Measurements from ENCODE around the gene ERCC6.

The ERCC6 gene

GRCh38 chr10:49541762-49542161 is 2.8 kb upstream of the ERCC6 start:
- no peaks in the 10 kb centered on the region for H3K9me2 ChIP-seq (replicated peaks; ENCODE audit: control insufficient read depth, low read length)
- TF ChIP-seq EZH2phosphoT487 (IDR thresholded peaks at IDR 0.05; ENCODE audit: borderline replicate concordance, low read length) (no peak), CTCF (IDR thresholded peaks at IDR 0.05; ENCODE audit: low read depth, low read length, poor library complexity, severe bottlenecking) (no peak)
- H3F3A ChIP-seq (ENCODE audit: control insufficient read depth, insufficient read depth): 0 out of 2 replicates have a peak, but pooled peaks cover 2% of the 10 kb centered on the region
- no peak overlapping the region for H3K27ac ChIP-seq (ENCODE audit: low read depth, low read length)
- H3K36me3 ChIP-seq (ENCODE audit: control insufficient read depth, low read length): no peaks in the 10 kb centered on the region
- H3K4me2 ChIP-seq (ENCODE audit: low read length): no peak overlapping the region
- H3K9me3 ChIP-seq (ENCODE audit: control insufficient read depth, insufficient read depth, low read length): no peaks in the 10 kb centered on the region; the same call in none of the 2 replicates
- peaks cover 3% of the 10 kb centered on the region; the same call in 1 of the 2 replicates for H4K20me1 ChIP-seq (ENCODE audit: control insufficient read depth, insufficient read depth, low read depth, low read length)
- H3K4me3 ChIP-seq (ENCODE audit: low read length): no peak overlapping the region
- peaks cover 13% of the 10 kb centered on the region for H3K79me2 ChIP-seq (ENCODE audit: control insufficient read depth, low read length)
- H3K4me1 ChIP-seq (ENCODE audit: control insufficient read depth, low read length): peaks cover 28% of the 10 kb centered on the region
- H3K27me3 ChIP-seq (ENCODE audit: control insufficient read depth, low read length): no peaks in the 10 kb centered on the region

- Histone ChIP-seq H3K4me1 (ENCODE audit: control insufficient read depth, low read length) (peaks cover 35% of the 10 kb centered on the region), H3K36me3 (ENCODE audit: control insufficient read depth, low read length) (no peaks in the 10 kb centered on the region), H4K20me1 (ENCODE audit: control insufficient read depth, insufficient read depth, low read depth, low read length) (peaks cover 3% of the 10 kb centered on the region; the same call in 1 of the 2 replicates), H3K9me3 (ENCODE audit: control insufficient read depth, insufficient read depth, low read length) (no peaks in the 10 kb centered on the region; the same call in none of the 2 replicates), H3K4me2 (ENCODE audit: low read length) (peak overlapping the region; percentile 100), H3K4me3 (ENCODE audit: low read length) (peak overlapping the region; percentile 89), H3K79me2 (ENCODE audit: control insufficient read depth, low read length) (peaks cover 21% of the 10 kb centered on the region), H3F3A (ENCODE audit: control insufficient read depth, insufficient read depth) (peaks cover 6% of the 10 kb centered on the region; the same call in 1 of the 2 replicates), H3K27me3 (ENCODE audit: control insufficient read depth, low read length) (no peaks in the 10 kb centered on the region), H3K9me2 (replicated peaks; ENCODE audit: control insufficient read depth, low read length) (no peaks in the 10 kb centered on the region), H3K27ac (ENCODE audit: low read depth, low read length) (no peak overlapping the region)
- TF ChIP-seq CTCF (IDR thresholded peaks at IDR 0.05; ENCODE audit: low read depth, low read length, poor library complexity, severe bottlenecking) (no peak), EZH2phosphoT487 (IDR thresholded peaks at IDR 0.05; ENCODE audit: borderline replicate concordance, low read length) (no peak)
Measured at GRCh38 chr10:49540056-49540797, 1.3 kb upstream of the ERCC6 start.

- TF ChIP-seq CTCF (IDR thresholded peaks at IDR 0.05; ENCODE audit: low read depth, low read length, poor library complexity, severe bottlenecking) (no peak), EZH2phosphoT487 (IDR thresholded peaks at IDR 0.05; ENCODE audit: borderline replicate concordance, low read length) (no peak)
- Histone ChIP-seq H3K79me2 (ENCODE audit: control insufficient read depth, low read length) (peaks cover 30% of the 10 kb centered on the region), H3K36me3 (ENCODE audit: control insufficient read depth, low read length) (no peaks in the 10 kb centered on the region; the same call in 1 of the 2 replicates), H3K4me3 (ENCODE audit: low read length) (peak overlapping the region; percentile 89), H4K20me1 (ENCODE audit: control insufficient read depth, insufficient read depth, low read depth, low read length) (peaks cover 3% of the 10 kb centered on the region; the same call in 1 of the 2 replicates), H3K4me1 (ENCODE audit: control insufficient read depth, low read length) (peaks cover 43% of the 10 kb centered on the region), H3F3A (ENCODE audit: control insufficient read depth, insufficient read depth) (peaks cover 12% of the 10 kb centered on the region; the same call in 1 of the 2 replicates), H3K9me2 (replicated peaks; ENCODE audit: control insufficient read depth, low read length) (no peaks in the 10 kb centered on the region), H3K27ac (ENCODE audit: low read depth, low read length) (peak overlapping the region; percentile 50), H3K9me3 (ENCODE audit: control insufficient read depth, insufficient read depth, low read length) (no peaks in the 10 kb centered on the region; the same call in 1 of the 2 replicates), H3K27me3 (ENCODE audit: control insufficient read depth, low read length) (no peaks in the 10 kb centered on the region), H3K4me2 (ENCODE audit: low read length) (peak overlapping the region; percentile 100)
Measured at GRCh38 chr10:49539320-49539885, 482 bp upstream of the ERCC6 start.
